GM23248 (cell line): ENCODE measurements around the gene CD6. TPM values are rescaled to one million over a fixed set of nuclear protein-coding genes. Genes with fewer than 3 reads are reported as not detected.
"Not testable (repeated sequence)": the region's sequence is repeated elsewhere in the genome, so short reads cannot be mapped to it uniquely, and the experiment has no call there.

ENCODE experiments used
- DNase-seq: peaks from one replicate; pipeline ENCODE4 v3.0.0-alpha.2; 2015
- H2AFZ ChIP-seq: fragments of 200-600 bp; sonication (generic); 2 replicates; pipeline ENCODE4 v1.6.1; 2016; ENCODE audit warnings: antibody characterized with exemption
- H3F3A ChIP-seq: fragments of 200-600 bp; sonication (generic); 2 replicates; pipeline ENCODE4 v1.6.1; 2016; ENCODE audit warnings: mild to moderate bottlenecking, antibody characterized with exemption, mixed run types; ENCODE audit not compliant: insufficient read depth
- H3K27ac ChIP-seq: fragments of 200-600 bp; sonication (generic); 2 replicates; pipeline ENCODE4 v1.5.1; 2016; ENCODE audit warnings: mild to moderate bottlenecking
- H3K27me3 ChIP-seq: fragments of 200-600 bp; sonication (generic); replicated peaks from 2 replicates; pipeline ENCODE4 v1.6.1; 2016; ENCODE audit warnings: mild to moderate bottlenecking; ENCODE audit not compliant: insufficient read depth
- H3K36me3 ChIP-seq: fragments of 200-600 bp; sonication (generic); 2 replicates; pipeline ENCODE4 v1.6.1; 2016; ENCODE audit warnings: low read depth, mild to moderate bottlenecking
- H3K4me1 ChIP-seq: fragments of 200-600 bp; sonication (generic); 2 replicates; pipeline ENCODE4 v1.6.1; 2016; ENCODE audit warnings: mild to moderate bottlenecking; ENCODE audit not compliant: insufficient read depth
- H3K4me2 ChIP-seq: fragments of 200-600 bp; sonication (generic); one replicate; pipeline ENCODE4 v1.6.1; 2016; ENCODE audit warnings: mild to moderate bottlenecking; ENCODE audit not compliant: unreplicated experiment
- H3K4me3 ChIP-seq: fragments of 200-600 bp; sonication (generic); 2 replicates; pipeline ENCODE4 v1.5.1; 2016; ENCODE audit warnings: mild to moderate bottlenecking
- H3K79me2 ChIP-seq: fragments of 200-600 bp; sonication (generic); 2 replicates; pipeline ENCODE4 v1.6.1; 2016; ENCODE audit warnings: mild to moderate bottlenecking; ENCODE audit not compliant: insufficient read depth
- H3K9ac ChIP-seq: fragments of 200-600 bp; sonication (generic); 2 replicates; pipeline ENCODE4 v1.6.1; 2016; ENCODE audit warnings: mild to moderate bottlenecking
- H3K9me2 ChIP-seq: fragments of 200-600 bp; sonication (generic); 2 replicates; pipeline ENCODE4 v1.6.1; 2016; ENCODE audit warnings: mixed run types, mild to moderate bottlenecking, moderate library complexity; ENCODE audit not compliant: insufficient read depth
- H3K9me3 ChIP-seq: fragments of 200-600 bp; sonication (generic); one replicate; pipeline ENCODE4 v1.6.1; 2017; ENCODE audit warnings: low read depth
- H4K20me1 ChIP-seq: fragments of 200-600 bp; sonication (generic); 2 replicates; pipeline ENCODE4 v1.6.0; 2016; ENCODE audit not compliant: insufficient read depth
- EZH2 ChIP-seq: fragments of 200-600 bp; sonication (generic); IDR thresholded peaks from 2 replicates; pipeline ENCODE4 v1.6.1; 2018; ENCODE audit warnings: antibody characterized with exemption, mild to moderate bottlenecking; ENCODE audit not compliant: insufficient read depth, poor library complexity, severe bottlenecking
- EZH2phosphoT487 ChIP-seq: fragments of 200-600 bp; sonication (generic); IDR thresholded peaks from 2 replicates; pipeline ENCODE4 v1.6.1; 2018; ENCODE audit warnings: antibody characterized with exemption, moderate library complexity, mild to moderate bottlenecking, low read depth; ENCODE audit not compliant: insufficient read depth
- WGBS, 2 experiments: methylation state at CpG; one replicate each; pipeline ENCODE4 v1.1.6; 2015 to 2017; ENCODE audit warnings: low lambda C conversion rate in 2 of 2, low coverage in 1 of 2; ENCODE audit errors: missing lambda C conversion rate in 2 of 2; 5-methylcytosine and 5-hydroxymethylcytosine counted together
- in situ Hi-C: fragments of 300-500 bp; cut with MboI; formaldehyde crosslinking; loops from 2 replicates; pipeline ENCODE4 v1.15.0; 2020
- polyA plus RNA-seq: library from polyadenylated mRNA; unstranded; fragments of >200 nt; fragmentation: Nextera tagmentation; extraction: Ambion mirVana; gene quantifications from 2 replicates; pipeline ENCODE4 v1.2.1, GENCODE V29; 2016
- total RNA-seq: library from RNA; depleted of rRNA; stranded (reverse); fragments of >200 nt; shearing (Covaris generic); gene quantifications from 2 replicates; pipeline ENCODE4 v1.2.3, GENCODE V29; 2014

The CD6 gene
- total and polyA plus RNA-seq, 2 experiments from 2014 or later, result not detected

DNA sequence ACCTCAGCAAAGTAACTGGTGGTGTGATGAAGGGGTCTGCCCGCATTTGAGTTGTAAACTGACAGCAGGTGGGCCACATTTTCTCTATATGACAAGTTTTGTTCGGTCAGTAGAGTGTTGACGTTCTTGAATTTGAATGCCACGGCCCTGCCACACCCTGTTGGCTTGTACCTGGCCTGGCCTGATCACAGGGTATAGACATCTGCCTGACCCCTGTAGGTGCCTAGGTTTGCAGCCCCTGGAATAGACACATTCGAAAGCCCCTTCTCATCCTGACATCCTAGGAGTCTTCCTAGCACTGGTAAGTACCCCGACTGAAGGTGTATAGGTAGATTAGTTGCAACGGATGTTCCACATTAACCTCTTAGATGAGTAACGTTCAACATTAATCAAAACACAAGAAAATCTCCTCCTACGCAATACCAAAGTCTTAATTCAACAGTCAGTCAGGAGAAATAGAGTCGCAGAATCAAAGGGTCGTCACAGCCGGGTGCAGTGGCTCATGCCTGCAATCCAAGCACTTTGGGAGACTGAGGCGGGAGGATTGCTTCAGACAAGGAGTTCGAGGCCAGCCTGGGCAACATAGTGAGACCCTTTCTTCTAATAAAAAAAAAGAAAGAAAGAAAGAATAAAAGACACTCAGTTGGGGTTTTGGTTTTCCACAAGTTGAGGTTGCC lies 87.2 kb downstream of the CD6 start:
- Histone ChIP-seq H2AFZ (no peak overlapping the region), H3K36me3 (no peaks in the 10 kb centered on the region), H3K4me3 (no peak overlapping the region), H3K9ac (no peak overlapping the region), H3K4me2 (no peak overlapping the region), H3K27ac (no peak overlapping the region), H3K27me3 (peaks cover 5% of the 10 kb centered on the region; the same call in 1 of the 2 replicates), H3K9me2 (no peaks in the 10 kb centered on the region), H4K20me1 (no peaks in the 10 kb centered on the region), H3F3A (no peaks in the 10 kb centered on the region), H3K9me3 (no peaks in the 10 kb centered on the region), H3K79me2 (no peaks in the 10 kb centered on the region), H3K4me1 (peaks cover 7% of the 10 kb centered on the region; the same call in 1 of the 2 replicates)
- 58 to 64% methylated on average over 14 of the region's 14 CpGs for WGBS, 2 experiments
- in situ Hi-C loops, result no loop called here
- no peak for DNase-seq
- TF ChIP-seq EZH2phosphoT487, result no peak
- no peak for TF ChIP-seq EZH2

DNA sequence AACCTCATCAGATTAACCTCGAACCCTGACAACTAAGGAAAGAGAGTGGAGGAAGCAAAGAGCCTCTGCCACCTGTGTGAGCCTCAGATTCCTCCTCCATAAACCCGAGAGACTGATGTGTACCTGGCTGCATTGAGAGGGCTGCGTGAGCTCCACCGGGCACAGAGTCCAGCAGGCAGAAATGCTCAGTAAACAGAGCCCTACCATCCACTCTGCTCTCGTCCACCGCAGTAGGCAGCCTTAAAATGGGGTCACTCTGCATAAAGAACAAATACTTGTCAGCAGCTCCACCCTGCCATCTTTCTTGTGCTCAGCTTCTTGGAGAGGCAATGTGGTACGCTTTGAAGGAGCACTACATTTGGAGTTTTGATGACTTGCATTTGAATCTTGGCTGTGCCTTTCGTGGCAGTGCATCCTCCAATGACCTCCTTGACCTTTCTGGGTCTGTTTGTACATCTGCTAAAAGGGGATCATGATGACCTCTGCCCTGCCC lies 87.8 kb downstream of the CD6 start:
- Histone ChIP-seq H3K27me3 (peaks cover 5% of the 10 kb centered on the region; the same call in 1 of the 2 replicates), H3K4me3 (no peak overlapping the region), H4K20me1 (no peaks in the 10 kb centered on the region), H3F3A (no peaks in the 10 kb centered on the region), H3K9me3 (no peaks in the 10 kb centered on the region), H2AFZ (no peak overlapping the region), H3K9ac (no peak overlapping the region), H3K4me2 (no peak overlapping the region), H3K27ac (no peak overlapping the region), H3K36me3 (no peaks in the 10 kb centered on the region), H3K9me2 (no peaks in the 10 kb centered on the region), H3K79me2 (no peaks in the 10 kb centered on the region), H3K4me1 (peaks cover 7% of the 10 kb centered on the region; the same call in 1 of the 2 replicates)
- no peak for DNase-seq
- in situ Hi-C loops, result no loop called here
- 56 to 63% methylated on average over 8 of the region's 8 CpGs for WGBS, 2 experiments
- no peak for TF ChIP-seq EZH2phosphoT487
- TF ChIP-seq EZH2, result no peak

DNA sequence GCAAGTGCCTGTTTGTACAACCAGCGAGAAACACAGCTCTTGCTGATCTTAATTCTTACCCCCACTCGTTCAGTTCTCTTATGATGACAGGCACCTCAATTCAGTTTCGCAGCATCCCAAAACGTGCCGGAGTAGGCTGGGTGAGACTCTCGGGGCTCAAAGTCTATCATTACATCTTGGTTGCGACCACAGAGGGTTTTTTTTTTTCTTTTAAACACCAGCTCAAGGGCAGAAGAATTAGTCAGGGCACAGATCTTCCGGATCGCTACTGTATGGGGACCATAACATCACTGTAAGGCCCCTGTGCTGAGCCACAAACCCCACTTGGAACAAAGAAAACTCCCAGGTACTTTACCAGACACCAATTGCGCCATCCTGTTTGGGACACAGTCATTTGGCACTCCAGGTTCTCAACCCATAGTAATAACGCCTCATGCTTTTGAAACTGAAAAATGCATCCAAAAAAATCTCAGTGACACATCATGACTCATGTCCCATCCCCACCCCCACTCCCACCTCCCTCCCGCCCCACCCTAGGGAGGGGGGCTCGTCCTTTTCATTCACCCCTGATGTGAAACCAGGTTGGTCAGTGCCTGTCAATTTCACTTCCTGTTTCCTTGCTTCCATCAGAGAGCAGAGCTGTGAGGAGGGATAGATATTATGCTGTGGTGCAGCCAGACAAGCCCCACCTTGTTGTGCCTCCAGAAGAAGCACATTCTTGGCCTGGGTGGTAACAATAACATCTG lies 89.8 kb downstream of the CD6 start:
- H4K20me1 ChIP-seq, result no peaks in the 10 kb centered on the region
- no peaks in the 10 kb centered on the region for H3K9me2 ChIP-seq
- H3K4me2 ChIP-seq, result no peak overlapping the region
- no peak overlapping the region for H3K27ac ChIP-seq
- H3K4me3 ChIP-seq, result no peak overlapping the region
- 57 to 61% methylated on average over 13 of the region's 13 CpGs for WGBS, 2 experiments
- peaks cover 7% of the 10 kb centered on the region; the same call in 1 of the 2 replicates for H3K4me1 ChIP-seq
- no peaks in the 10 kb centered on the region for H3K36me3 ChIP-seq
- in situ Hi-C loops, result no loop called here
- DNase-seq, result peak; percentile 49
- no peaks in the 10 kb centered on the region for H3K79me2 ChIP-seq
- no peak for TF ChIP-seq EZH2
- TF ChIP-seq EZH2phosphoT487, result no peak
- H3K27me3 ChIP-seq, result peaks cover 7% of the 10 kb centered on the region; the same call in 1 of the 2 replicates
- H3K9ac ChIP-seq, result no peak overlapping the region
- no peaks in the 10 kb centered on the region for H3F3A ChIP-seq
- H3K9me3 ChIP-seq, result no peaks in the 10 kb centered on the region
- H2AFZ ChIP-seq, result no peak overlapping the region

DNA sequence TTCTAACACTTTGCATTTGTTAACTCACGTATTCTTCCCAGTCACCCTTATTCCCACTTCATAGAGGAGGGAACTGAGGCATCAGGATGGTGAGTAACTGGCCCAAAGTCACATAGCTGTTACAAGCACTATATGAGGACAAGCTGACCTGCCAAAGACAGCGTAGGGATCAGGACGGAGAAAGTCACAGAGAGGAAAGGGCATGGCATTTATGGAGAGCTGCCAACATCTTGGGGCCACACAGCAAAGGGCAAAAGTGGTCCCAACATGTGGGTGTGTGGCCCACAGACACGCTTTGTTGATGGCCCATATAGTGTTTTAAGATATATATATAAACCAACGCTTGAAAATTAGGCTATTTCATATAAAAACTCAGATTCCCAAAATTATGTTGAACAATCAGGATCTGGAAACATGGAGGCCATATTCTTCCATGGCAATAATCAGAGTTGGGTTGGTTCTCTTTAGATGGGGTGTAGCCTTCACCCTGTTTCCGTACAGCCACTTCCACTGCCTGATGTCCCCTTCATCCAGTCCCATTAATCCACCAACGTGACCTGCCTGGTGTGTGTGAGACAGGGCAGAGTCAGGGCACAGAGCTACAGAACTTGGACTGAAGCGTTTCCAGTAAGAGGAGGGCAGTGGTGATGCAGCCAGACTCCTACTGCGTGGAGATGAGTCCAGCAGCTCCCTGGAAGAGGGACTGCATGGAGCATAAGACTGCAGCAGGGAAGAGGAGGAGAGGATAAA lies 90.9 kb downstream of the CD6 start:
- WGBS, 2 experiments, result 66 to 68% methylated on average over 9 of the region's 9 CpGs
- H3K36me3 ChIP-seq, result no peaks in the 10 kb centered on the region
- no peaks in the 10 kb centered on the region for H3K9me3 ChIP-seq
- H3K27ac ChIP-seq, result no peak overlapping the region
- in situ Hi-C loops, result no loop called here
- TF ChIP-seq EZH2, result no peak
- no peak for TF ChIP-seq EZH2phosphoT487
- H3F3A ChIP-seq, result no peaks in the 10 kb centered on the region
- H2AFZ ChIP-seq, result no peak overlapping the region
- H3K4me1 ChIP-seq, result peaks cover 7% of the 10 kb centered on the region; the same call in 1 of the 2 replicates
- no peak overlapping the region for H3K9ac ChIP-seq
- H3K4me2 ChIP-seq, result no peak overlapping the region
- no peak for DNase-seq
- peaks cover 7% of the 10 kb centered on the region; the same call in 1 of the 2 replicates for H3K27me3 ChIP-seq
- no peak overlapping the region for H3K4me3 ChIP-seq
- H3K9me2 ChIP-seq, result no peaks in the 10 kb centered on the region
- H3K79me2 ChIP-seq, result no peaks in the 10 kb centered on the region
- no peaks in the 10 kb centered on the region for H4K20me1 ChIP-seq

DNA sequence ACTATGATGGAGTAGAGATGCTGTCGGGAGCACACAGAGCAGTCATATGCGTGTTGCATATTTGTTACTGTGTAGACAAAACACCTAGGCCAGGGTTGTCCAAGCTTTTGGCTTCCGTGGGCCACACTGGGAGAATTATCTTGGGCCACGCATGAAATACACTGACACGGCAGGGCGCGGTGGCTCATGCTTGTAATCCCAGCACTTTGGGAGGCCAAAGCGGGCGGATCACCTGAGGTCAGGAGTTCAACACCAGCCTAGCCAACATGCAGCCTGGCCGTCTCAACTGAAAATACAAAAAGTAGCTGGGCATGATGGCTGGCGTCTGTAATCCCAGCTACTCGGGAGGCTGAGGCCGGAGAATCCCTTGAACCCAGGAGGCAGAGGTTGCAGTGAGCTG lies 93.8 kb downstream of the CD6 start:
- in situ Hi-C loops, H3K9ac ChIP-seq, H3K4me1 ChIP-seq, H3K9me3 ChIP-seq, H4K20me1 ChIP-seq, H3F3A ChIP-seq, H3K4me3 ChIP-seq, H3K27ac ChIP-seq, H3K79me2 ChIP-seq, H2AFZ ChIP-seq, H3K36me3 ChIP-seq, H3K27me3 ChIP-seq, H3K9me2 ChIP-seq, DNase-seq, H3K4me2 ChIP-seq: not testable (repeated sequence)
- WGBS, 2 experiments, result 75 to 80% methylated on average over 13 of the region's 13 CpGs
